GM21381 (cell line): ENCODE measurements around the gene SH3TC1.
A peak's percentile ranks its signal among the peaks of the same experiment; 100 is the strongest.

Experiments used
- ATAC-seq: cut with Tn5 transposase; IDR thresholded peaks from one replicate; pipeline ENCODE4 v1.9.1; 2021; ENCODE audit warnings: mild to moderate bottlenecking, moderate library complexity; ENCODE audit not compliant: unreplicated experiment

The SH3TC1 gene

DNA sequence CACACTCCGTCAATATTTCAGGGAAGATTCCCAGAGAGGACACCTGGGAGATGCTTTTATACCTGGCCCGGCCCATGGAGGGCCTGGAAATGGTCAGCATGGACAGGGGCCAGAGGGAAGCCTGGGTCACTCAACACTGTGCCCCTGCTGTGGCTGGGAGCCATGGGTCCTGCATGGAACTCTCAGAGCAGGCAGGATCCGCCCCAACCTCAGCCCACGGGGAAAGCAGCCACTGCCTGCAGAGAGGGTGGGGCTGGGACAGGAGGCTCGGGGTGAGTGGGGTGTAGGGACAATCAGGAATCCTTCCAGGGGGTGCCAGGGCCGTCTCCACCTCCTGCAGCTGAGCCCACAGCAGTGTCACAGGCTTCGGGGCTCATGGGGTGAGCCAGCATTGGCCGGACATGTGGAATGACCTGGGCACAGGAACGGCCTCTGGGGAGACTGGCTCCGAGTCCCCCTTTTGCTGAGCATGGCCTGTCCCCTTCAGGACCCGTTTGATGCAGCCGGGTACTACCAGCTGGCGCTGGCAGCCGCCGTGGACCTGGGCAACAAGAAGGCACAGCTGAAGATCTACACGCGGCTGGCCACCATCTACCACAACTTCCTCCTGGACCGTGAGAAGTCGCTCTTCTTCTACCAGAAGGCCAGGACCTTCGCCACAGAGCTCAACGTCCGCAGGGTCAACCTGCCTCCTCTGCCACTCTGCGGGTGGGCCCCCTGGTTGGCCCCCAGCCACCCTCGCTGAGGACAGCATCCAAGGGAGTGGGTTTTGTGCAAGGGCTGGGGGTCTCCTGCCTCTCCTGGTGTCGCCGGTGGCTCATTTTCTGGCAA, 41.3 kb downstream of the SH3TC1 start:
- no peak for ATAC-seq

DNA sequence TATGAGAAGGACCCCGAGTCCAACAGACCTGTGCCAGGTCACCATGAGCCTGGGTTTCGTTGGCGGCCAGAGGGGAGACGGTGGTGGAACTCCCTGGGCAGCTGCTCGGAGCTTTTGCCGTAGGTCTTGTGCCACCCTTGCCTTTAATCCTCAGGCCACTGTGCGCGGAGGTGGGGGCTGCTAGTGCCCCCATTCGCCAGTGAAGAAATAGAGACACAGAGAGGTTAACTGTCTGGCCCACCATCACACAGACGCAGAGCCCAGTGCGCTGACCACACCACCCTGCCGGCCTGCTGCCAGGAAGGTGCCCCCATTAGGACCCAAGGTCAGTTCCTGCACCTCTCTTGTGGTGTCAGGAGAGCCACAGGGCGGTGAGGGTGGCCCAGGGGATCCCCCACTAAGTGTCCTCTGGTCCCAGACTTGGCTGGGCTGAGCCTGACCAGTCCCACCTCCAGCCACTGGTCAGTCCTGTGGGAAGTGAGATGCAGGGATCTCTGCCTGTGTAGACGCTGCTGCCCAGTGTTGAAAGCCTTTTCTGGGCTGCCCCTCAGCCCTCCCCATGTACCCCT, 42.2 kb downstream of the SH3TC1 start:
- no peak for ATAC-seq

DNA sequence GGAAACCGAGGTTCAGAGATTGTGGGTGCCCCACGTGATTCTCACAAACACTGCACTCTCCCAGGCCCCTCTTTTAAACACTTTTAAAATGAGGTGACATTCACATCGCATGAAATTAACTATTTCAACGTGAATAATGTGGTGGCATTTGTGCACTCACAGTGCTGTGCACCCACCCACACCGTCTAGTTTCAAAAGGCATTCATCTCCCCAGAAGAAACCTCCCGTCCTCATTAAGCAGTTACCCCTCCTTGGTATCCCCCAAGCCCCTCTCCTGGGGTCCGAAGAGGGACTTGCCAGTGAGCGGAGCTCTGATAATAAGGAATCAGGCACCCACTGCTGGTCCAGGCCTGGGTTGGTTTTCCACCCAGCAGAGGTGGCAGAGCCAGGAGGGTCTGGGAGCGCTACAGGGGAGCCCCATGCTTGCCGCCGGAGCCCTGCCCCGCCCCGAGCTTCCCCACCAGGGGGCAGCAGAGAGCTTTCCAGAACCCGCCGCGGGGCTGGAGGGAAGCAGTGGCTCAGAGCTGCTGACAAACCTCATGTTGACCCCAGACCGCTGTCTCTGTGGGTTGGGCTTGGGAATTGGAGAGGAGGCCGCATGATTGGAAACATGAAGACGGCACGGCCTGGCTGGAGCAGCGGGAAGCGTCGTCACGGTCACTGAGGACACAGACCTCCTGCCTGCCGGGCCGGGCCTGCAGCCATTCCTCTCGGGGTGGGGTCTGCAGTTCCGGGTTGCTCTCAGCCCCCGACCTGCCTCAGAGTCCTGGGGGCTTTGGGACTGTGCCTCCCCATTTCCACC, 43.0 kb downstream of the SH3TC1 start:
- ATAC-seq: peak; percentile 79

DNA sequence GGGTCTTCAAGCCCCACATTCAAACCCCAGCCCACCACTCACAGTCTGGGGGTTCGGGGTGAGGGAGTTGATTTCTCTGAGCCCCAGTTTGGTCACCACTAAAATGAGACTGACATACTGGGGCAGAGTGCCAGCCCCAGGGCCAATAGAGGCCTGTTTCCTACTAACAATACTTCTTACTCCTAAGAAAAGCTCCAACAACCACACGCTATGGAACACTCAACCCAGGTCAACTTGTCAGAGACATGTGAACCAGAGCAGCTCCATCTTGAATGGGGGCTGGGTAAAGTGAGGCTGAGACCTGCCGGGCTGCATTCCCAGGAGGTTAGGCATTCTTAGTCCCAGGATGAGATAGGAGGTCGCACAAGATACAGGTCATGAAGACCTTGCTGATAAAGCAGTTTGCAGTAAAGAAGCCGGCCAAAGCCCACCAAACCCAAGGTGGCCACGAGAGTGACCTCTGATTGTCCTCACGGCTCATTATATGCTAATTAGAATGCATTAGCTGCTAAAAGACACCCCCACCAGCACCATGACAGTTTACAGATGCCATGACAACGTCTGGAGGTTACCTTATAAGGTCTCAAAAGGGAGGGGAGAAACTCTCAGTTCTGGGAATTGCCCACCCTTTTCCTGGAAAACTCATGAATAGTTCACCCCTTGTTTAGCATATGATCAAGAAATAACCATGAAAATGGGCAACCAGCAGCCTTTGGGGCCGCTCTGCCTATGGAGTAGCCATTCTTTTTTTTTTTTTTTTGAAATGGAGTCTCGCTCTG, 43.9 kb downstream of the SH3TC1 start:
- ATAC-seq: no peak

DNA sequence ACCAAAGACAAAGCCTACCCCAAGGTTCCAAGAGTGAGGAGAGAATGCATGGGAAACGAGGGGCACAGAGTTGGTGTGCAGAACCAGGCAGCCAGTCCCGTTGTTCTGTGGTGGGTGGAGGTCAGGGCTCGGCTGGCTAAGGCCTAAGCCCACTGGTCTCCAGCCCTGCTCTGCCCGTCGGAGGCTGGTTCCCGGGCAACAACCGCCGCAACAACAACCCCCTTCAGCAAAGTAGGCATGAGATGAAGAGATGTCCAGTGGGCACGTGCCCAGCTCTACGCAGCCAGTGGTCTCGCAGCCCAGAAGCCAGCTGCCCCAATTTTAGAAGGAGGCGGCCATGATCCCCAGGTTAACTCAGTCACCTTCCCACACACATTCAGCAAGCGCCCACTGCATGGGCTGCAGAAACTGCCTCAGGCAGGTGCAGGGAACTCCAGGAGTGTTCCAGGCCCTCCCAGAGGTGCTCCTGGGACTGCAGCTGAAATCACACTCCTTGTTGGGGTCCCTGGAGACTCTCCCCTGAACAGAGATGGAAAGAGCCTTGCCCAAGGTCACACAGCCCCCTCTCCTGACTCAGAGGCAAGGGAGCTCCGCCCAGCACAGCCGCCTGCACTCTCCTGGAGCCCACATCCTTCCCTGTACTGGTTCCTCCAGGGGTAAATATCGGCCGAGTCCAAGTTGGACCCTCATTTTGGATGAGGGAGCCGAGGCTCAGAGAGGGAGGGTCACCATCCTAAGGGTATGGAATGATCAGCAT, 45.1 kb downstream of the SH3TC1 start:
- no peak for ATAC-seq

DNA sequence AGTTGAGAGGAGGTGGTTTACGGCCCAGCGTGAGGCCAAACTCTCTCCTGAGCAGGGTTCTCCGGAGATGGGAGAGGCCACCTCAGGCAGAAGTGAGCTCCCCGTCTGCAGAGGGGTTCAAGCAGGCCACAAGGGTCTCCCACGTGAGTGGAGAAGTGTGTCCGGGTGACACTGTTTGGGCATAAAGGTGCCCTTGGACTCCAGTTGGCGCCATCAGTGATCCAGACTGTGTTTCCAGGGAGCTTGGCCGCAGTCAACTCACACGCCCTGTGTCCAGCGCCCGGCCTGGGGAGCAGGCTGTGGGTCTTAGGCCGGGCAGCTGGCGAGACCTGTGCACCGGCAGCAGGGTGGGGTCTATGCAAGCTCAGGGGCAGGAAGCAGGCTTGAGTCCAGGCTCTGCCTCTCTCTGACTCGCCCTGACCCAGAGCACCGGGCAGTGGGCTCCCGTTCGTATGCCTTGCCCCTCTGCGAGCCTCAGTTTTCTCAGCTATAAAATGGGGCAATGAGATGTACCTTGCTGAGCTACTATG, 45.9 kb downstream of the SH3TC1 start:
- no peak for ATAC-seq

DNA sequence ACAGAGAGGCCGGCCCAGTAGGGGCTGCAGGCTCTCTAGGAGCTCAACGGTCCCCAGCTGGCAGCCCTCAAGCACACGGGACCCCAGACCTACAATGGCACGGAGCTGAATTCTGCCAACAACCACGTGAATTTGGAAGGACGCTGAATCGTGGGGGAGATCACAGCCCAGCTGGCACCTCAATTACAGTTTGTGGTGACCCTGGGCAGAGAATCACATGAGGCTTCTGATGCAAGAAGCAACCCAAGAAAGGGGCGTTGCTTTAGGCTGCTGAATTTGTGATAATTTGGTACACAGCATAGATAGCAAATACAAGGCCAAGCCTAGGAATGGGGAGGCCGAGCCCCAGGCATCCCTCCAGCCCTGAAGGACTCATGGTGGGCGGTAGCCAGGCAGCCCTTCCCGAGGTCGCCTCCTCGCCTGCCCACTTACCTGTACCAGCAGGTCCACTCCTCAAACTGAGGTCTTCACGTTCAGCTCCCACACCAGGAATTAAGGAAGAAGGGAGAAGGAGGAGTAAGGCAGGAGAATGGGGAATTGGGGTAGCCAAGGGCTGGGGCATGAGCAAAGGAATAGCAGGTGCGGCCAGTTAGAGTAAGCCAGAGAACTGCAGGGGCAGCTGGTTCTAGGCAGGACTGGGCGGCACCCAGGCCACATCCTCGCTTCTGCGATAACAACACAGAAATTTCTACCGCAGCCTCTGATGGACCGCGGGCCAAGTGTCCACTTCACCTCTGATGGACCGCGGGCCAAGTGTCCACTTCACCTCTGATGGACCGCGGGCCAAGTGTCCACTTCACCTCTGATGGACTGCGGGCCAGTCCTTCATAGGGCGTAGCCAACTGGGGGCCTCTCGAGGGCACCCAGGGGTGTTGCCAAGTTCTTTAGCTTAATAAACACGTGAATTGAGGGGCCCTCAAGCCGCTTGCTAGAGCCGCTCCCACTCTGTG, 47.1 kb downstream of the SH3TC1 start:
- no peak for ATAC-seq

DNA sequence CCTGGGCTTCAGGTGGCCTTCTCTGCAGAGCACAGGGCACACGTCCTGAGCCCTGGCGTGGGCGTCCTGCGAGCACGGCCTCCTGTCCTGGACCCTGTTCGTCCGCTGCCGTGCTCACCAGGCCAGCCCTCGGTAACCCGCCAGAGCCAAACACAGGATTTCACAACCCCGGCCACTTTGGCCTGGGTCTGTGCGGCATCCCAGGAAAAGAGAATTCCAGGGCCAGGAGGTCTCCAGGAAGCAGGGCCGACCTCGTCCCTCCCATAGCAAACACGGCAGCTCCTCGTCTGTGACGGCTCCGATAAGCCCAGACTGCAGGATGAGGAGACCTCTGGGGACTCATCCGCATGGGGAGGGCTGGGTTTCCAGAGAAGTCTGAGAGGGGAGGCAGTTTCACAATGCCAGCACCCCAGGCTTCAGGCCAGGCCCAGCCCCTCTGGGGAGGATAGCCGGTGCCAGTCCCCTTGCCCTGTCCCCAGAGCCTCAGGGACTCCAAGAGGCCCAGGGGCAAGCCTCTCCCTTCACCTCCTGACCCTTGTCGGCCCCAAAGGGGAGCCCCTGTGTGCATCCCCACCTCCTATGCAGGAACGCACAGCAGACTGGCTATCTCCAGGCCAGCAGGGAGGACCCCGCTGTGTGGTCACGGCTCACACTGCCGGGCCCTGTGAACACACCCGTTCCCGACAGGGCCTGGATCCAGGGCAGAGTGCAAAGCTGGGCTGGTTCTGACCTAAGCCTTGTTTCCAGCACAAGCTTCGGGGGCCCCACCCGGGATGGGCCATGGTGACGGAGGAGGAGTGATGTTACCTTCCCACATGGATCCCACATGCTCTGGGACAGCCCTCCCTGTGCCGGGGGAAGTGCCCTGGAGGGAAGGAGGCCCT, 48.2 kb downstream of the SH3TC1 start:
- ATAC-seq: no peak

DNA sequence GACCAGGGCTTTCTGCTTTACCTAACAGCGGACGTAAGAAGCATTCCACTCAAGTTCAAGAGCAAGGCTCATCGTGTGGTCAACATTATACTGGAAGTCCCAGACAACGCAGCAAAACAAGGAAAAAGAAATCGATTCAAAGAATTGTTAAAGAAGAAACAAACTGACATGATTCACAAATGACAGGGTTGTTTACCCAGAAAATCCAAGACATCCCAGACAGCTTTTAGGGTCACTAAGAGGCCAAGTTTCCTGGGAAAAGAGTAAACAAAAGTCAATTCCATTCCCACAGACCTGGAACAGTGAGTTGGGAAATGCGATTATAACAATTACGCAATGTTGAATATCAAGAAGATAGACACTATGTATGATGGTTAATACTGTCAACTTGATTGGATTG, 49.0 kb downstream of the SH3TC1 start:
- ATAC-seq: no peak

DNA sequence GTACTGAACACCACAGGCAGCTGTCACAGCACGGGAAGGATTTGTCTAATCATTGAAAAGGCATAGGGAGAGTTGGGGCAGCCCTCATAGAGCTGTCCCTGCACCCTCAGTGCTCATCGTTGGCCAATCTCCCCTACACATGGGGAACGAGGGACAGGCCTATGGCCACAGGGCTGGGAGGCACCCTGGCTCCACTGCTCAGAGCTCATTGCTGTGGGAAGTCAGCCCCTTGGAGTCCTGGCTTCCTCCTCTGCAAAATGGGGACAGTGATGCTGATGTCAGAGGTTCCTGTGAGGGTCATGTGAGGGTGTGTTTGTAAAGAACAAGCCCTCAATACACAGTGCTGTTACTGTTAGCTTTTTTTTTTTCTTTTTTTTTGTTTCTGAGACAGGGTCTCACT, 51.1 kb downstream of the SH3TC1 start:
- ATAC-seq: no peak

DNA sequence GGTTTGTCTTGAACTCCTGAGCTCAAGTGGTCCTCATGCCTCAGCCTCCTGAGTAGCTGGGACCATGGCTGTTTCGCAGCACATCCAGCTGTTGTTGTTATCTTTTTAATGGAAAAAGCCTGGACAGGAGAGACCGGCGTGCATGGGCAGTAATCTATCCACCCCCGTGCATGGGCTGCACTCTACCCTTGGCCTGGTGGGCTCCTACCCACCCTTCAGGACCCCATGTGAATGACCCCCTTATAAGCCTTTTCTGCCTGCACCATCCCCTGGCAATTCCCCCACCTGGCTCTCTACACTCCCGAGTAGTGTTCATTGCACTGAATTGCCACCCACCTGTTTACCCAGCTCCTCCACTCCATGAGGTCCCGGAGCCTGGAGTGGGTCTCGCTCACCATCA, 51.5 kb downstream of the SH3TC1 start:
- no peak for ATAC-seq

DNA sequence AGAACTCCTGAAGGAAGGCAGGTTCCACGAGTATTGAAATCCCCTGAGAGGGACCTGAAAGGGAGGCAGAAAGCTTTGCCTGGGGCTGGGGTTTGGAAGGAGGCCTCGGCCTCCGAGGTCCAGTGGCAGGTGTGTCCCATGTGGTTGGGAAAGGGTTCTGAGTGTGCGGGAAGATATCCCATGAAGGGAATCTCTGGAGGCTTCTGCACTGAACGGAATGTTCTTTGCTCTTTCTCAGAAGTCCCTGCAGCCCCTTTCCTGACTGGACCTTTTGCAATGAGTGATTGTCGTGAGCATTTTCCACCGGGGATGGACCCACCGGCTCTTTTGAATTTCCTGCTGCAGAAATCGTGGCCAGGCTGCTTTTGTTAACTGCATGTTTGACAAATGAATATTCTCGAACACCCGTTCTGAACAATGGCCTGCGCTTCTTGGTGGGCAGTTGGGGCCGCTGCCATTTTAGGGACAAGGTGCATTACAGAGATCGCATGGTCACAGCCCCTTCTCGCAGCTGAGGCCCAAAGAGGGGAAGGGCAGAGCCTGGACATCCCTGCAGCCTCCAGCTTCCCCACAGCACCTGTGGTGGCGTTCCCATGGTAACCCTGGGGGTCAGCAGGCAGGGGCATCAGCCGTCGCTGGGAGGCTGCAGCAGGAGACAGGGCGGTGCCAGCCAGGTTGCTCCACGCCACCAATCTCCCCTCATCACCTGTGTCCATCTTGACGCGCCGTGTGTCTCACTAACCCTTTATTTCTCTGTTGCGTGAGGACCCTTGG, 52.2 kb downstream of the SH3TC1 start:
- ATAC-seq: no peak

DNA sequence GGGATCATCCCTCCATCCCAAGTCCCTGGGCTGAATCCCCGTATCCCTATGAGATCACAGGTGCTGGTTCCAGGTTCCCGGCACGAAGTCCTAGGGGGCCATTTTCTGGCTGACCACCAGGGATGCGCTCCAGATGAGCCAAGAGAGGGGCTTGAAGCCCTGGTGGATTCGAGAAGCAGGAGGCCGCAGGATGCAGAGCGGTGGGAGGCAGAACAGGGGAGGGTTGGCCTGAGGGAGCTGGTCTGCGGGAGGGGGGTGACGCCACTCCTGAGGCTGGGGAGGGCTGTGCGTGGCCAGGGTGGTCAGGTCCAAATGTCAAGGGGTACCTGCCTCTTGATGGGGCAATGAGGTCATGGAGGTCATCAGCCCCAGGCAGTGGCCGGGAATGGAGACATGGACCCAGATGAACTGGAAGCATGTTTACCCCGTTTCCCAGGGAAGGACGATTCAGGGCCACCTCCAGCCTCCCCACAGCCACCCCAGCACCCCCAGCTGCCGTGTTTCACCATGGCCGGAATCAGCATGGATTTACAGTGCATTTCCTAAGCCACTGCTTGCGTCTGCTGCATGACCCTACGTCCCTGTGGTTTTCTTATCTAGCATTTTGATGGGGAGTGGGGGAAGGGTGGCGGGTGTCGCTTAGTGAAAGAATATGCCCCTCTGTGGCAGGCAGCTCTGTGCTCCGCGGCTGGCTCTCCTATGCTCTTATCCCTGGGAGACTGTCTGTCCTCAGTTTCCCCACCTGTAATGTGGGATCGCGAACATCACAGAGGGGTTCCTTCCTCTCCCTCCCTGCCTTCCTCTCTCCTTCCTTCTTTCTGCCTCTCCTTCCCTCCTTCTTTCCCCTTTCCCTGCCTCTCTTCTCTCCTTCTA, 53.4 kb downstream of the SH3TC1 start:
- ATAC-seq: no peak

DNA sequence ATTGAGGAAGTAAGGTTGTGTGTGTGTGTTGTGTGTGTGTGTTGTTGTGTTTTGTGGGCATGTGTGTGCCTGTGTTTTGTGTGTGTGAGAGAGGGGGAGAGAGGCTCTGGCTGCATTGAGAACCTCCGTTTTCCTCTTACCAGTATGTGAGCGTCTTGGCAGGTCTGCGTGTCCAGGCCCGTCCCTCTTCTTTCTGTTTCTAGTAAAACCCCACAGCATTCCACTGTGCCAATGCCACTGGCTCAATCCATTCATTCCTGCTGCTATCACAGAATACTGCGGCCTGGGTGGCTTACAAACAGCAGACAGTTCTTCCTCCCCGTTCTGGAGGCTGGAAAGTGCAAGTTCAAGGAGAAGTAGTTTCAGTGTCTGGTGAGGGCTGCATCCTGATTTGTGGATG, 55.0 kb downstream of the SH3TC1 start:
- no peak for ATAC-seq

DNA sequence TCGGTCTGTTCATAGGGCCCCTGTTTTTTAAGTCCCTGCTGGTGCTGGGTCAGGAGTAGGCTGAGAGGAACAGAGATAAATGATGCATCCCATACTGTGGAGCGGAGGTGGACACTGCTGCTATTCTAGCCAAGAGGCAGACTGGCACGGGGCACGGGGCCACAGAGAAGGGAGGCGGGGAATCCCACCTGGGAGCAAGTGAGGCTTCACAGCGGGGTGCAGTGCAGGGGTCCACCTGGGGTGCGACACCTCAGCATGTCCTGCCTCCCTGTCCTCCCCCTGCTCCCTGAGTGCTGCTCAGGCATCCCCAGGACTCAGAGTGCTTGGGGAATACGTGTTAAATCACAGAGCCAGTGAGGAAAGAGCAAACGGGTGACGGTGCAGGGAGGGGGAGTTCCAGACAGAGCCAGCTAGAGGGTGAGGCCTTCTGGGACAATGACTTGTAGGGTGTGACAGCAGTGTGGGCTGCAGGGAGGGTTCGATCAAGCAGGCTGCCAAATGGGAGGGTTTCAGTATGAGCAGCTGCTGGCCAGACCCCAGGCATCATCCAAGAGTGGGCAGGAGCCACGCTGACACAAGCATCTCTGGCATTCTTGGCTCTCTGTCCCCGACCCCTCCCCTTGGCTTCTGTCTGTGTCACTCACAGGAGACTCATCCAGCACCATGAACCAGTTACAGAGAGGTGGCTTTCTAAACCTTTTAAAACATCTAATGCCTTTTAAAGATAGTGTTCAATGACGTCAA, 56.8 kb downstream of the SH3TC1 start:
- no peak for ATAC-seq

DNA sequence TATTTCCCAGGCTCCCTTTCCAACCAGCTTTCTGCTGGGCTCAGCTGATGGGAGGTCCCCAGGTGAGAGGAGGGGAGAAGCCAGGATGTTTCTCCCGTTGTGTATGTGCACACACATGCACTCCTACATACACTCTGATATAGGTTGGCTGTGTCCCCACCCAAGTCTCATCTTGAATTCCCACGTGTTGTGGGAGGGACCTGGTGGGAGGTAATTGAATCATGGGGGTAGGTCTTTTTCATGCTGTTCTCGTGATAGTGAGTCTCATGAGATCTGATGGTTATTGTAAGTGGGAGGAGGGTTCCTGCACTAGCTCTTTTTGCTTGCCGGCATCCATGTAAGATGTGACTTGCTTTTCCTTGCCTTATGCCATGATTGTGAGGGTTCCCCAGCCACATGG, 58.8 kb downstream of the SH3TC1 start:
- ATAC-seq: no peak
